GM18873 (cell line): Measurements from ENCODE around the gene ID2.

Source experiments
- ATAC-seq: cut with Tn5 transposase; IDR thresholded peaks from one replicate; pipeline ENCODE4 v1.9.1; 2021; ENCODE audit warnings: mild to moderate bottlenecking, moderate library complexity, moderate number of reproducible peaks; ENCODE audit not compliant: unreplicated experiment, low FRiP score

ID2 gene

DNA sequence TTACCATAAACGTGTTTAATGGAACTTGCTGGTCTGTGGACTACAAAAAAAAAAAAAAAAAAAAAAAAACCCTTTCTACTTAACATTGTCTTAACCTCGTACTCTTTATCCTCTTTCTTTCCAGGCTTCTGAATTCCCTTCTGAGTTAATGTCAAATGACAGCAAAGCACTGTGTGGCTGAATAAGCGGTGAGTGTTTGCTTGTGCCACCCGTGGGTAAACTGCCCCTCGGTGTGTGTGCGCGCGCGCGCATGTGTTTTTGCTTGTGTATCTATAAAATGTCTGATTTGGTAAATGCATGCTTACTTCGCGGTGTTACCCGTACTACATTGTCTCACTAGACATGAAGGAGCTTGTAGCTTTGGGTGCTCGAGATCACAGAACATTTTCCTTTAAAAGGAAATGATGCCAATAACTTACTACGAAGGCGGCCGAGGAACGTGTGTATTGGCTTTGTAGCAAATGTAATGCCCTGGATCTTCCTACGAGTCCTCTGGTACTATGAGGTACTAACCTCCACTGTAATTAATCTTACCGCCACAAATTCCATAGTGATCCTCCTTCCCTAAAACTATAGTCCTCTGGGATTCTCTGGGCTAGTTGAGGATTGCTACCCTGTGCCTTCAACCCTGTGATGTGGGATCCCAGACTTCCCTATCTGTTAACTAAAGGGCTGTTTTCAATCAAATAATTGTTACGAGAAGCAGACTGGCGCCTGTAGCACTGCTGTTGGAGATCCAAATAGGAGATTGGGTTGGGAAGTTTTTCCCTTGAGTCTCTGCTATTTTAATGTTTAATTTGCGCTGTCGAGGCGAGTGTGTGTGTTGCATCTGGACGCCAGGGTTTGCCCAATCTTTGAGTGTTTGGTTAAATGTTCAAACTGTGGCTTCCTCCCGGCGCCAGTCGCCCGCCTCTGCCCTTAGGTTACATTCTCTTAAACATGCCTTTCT is 1.1 kb downstream of the ID2 start:
- no peak for ATAC-seq

DNA sequence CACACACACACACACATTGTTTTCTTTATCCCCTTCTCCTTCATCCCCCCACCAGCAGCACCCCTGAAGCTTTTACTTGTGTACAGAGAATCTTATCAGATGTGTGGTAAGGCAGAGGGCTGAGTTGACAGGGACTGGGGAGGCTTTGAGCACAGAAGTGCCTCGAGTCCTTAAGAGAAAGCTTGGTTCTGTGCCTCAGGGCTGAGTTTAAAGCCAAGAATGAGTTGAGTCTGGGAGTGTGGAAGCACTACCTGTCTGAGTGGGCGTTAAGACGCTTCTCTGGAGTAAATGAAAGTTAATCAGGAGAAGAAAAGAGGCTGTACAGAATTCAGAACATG is 2.7 kb downstream of the ID2 start:
- no peak for ATAC-seq

DNA sequence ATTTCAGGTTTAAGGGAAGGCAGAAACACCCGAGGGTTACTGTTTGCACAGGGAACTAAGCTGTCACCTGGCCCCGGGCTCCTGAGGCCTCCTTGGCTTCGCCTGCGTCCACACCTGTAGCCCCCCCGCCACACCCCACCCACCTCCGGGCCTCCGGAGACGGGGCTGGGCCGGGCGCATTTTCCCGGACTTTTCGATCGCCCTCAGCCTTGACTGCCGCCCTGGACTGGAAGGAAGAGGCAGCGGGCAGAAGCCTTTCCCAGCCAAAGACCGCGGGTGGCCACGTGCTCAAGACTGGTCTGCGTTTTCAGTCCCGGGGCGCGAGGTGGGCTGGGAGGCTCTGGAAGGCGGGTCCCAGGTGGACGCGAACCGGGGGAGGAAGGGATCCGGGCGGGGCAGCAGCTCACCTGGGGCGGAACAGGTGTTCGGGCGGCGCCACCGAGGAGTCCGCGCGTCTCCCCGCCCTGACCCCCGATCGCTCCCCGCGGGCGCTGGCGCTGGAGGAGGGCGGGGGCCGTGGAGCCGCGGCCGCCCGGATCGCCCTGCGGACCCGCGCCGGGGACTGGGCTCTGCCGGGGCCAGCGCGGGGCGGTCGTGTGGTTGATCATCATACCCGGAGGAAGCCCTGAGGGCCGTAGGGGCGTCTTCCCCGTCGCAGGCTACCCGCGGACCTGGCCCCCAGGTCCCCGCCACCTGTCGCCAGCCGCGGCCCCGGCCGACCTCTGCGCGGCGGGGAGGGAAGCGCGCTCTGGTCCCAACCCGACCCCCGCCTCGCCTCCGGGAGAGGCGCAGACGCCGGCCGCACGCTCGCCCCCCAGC is 3.2 kb downstream of the ID2 start:
- no peak for ATAC-seq

DNA sequence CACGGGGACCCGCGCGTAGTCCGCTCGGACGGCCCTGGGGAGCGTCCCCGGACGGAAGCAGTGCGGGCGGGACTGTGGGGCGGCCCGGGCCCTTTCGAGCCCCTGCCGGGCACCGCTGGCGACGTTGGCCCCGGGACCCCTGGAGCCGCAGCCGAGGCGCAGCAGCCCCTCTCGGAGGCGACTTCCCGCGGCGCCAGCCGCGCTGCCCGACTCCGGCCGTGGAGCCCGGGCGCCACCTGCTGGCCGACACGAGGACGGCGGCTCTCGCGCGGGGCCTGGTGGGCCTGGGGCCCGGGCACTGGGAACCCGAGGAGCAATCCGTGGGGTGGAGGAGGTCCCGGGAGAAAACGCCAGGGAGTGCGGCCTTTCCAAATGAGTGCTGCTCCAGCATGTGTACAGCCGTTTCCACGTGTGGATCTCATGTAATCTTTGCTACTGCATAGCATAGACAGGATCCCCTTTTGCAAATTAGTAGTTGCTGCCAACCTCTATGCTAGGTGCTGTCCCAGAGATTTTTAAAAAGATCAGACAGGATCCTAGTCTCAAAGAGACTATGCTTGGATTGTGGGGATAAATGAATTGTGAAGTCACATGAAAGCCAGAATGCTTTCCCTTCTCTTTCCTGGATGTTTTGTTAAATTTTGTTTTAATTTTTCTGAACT is 4.0 kb downstream of the ID2 start:
- ATAC-seq = no peak

DNA sequence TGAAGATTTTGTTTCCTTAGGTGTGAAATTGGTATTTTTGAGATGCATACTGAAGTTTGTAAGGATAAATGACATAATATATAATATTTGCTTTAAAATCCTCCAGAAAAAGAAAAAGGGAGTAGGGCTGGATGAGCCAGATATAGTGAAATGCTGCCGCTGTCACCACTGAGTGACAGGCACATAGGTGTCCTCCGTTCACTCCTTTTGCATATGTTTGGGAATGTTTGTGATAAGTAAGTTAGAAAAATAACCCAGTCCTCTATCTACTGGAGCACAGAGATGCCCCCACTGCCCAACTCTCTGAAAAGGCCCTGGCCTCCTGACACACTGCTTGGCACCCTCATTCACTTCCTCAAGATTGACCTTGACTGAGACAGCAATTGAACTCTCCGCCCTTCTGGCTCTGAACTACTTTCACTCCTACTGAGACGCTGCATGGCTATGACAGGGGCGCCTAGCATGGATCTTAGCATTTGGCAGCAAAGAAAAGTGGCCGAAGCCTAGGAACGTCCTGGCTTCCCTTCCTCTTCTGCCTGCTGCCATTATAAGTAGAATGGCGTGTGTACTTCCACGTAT is 10.1 kb downstream of the ID2 start:
- ATAC-seq = no peak

DNA sequence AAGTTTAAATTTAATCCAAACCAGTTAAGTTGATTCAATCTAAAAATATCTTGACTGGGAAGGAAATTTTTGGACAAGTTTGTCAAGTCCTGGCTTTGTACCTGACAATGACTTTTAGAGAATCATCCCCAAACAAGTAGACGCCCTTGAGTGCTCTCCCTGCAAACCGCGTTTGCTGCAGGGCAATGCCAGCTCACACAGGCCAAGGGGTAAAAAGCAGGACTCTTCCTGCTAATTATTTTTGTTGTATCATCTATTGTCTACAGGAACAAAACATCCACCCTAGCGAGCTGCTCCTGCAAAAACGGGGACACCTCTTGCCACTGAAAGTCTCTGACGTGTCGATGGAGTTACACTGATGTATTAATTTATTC is 10.9 kb downstream of the ID2 start:
- no peak for ATAC-seq

DNA sequence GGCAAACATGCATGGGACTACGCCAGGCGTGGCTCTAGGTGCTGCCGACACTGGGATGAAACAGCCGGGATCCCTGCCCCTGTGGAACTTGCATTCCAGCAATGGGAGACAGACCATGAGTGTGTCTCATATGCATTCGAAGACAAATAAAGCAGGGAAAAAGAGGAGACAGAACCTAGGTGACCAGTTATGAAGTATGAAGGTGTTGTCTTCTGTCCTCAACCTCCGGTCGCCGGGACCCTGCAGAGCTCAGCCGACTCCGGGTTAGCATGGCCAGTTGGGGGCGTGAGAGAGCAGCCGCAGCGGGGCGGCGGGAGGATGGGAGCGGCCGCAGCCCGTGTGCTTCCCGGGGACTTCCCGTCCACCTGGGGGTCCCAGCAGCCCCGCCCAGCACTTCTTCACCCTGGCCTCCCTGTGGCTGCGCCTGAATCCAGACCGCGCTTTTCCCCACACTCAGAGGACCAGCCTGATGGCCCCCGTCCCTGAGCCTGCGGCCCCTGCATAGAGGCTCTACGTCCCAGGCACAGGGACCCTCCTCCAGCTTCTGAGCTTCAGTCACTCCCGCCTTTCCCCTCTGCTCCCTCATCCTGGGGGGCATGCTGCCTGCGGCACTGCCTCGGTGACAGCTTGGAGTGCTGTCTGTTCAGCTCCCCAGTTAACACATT is 11.4 kb downstream of the ID2 start:
- no peak for ATAC-seq

DNA sequence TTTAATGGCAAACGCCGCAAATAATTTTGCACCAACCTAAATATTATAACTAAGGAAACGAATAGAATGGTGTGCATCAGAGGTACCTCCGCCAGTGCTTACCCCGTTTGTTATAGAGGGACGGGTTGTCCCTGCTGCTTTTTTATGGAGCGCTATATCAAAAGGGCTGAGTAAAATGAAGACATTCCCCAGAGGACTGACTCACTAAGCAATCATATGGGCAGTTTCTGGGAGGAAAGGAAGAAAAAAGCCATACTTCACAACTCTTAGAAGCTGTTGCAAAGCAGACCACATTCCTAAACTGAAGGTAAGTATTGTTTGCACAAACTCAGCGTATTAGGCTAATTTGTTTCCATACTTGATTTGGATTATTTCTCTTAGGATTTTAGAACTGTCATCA is 12.9 kb downstream of the ID2 start:
- no peak for ATAC-seq

DNA sequence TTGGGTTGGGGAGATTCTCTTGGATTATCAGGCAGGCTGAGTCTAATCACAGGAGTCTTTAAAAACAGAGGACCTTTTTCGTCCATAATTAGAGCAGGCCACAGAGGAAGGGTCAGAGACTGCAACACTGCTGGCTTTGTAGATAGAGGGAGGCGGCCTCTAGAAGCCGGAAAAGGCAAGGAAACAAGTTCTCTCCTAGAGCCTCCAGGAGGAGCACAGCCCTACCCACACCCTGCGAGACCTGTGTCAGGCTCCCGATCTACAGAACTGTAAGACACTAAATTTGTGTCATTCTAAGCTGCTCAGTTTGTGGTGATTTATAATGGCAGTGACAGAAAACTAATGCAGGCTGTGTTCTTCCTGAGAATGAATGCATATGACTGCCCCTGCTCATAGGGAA is 15.3 kb downstream of the ID2 start:
- no peak for ATAC-seq

DNA sequence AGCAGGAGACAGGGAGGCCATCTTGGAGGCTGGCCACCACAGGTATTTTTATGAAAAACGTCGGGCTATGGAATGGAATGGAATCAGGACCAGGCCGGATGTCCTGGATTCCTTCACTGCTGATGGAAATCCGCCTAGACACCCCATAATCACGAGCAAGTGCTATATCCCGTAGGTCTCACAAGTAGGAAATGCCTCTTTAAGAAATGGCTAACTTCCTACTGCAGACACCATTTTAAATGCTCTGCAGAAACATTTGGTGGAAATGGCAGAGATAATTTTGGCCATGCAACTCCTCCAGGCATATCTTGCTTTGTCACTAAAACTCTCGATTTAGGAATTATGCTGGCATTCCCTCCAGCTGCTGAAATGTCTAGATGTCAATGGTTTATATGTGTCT is 18.0 kb downstream of the ID2 start:
- ATAC-seq = no peak

DNA sequence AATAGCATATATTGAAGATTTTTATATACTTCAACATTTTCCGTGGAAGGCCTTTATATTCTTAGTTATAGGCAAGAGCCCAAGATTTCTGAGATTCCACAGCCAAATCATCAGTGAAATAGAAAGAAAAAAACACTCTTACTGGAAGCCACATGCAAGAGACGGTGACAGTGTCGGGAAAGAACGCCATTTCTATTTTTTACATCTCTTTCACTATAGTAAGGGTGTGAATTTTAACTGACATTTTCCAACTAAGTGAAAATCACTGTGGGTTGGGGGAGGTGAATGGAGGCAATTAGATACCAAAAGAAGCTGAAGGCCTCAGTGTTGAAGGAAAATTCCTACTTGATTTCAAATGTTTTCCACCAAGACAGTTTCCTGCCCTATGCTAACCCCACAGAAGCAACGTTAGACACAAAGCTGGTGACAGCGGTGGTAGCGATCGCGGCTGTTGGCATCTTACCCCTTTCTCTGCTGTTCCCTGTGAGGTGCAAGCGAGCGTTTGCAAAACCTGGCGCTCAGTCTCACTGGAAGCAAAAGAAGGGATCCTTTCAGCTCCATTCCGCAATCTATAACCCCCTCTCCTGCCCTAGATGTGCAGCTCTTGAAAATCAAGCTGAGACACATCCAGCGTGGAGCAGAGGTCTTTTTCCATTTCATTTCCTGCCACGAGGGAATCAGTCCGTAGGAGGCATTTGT is 20.0 kb downstream of the ID2 start:
- no peak for ATAC-seq

DNA sequence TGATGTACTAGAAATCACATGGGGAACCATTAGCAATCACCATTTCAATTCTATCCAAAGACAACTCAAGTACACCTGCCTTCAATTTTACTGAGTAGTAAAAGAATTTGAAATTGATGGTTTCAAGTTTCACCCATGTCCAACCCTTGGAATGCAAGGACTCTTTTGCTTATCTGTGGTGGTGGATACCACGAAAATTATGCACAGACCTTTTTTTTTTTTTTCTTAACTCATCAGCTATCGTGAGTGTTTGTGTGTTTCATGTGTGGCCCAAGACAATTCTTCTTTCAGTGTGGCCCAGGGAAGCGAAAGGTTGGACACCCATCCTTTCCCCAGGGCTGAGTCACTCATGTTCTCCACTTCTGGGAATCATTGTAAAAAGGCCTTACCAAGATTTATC is 23.1 kb downstream of the ID2 start:
- ATAC-seq = no peak

DNA sequence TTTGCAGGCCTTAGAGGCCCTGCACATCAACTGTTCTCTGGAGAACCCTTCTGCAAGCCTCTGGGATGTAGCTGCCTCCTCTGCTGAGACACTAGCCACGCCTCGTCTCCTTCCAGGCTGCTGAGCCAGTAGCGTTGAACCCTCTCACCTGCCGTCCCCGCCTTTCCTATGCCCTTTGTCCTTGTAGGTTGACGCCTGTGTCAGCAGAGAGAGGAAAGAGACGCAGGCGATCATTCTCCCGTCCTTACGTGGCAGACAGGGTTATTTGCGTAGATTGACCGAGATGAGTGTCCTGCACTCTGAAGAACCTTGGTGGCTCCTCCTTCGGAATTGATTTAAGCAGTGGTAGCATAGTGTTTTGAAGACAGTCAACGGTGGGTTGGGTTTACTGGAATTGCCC is 27.8 kb downstream of the ID2 start:
- no peak for ATAC-seq

DNA sequence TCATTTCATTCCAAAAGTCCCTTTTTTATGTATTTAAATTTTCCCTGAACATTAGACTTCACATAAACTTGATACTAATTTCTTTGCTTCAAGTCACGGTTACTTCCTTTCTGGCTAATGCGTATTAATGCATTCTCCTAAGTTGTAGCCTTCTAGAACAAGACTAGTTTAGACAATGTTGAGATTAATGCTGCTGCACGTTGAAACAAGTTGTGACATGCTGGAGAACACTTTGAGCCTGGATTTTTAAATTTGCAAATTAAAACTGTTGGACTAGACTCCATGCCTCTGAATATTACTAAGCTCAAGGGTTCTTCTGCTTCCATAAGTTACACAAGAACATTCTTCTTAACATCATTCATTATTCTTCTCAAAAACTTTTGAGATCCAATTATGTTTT is 29.1 kb downstream of the ID2 start:
- no peak for ATAC-seq

DNA sequence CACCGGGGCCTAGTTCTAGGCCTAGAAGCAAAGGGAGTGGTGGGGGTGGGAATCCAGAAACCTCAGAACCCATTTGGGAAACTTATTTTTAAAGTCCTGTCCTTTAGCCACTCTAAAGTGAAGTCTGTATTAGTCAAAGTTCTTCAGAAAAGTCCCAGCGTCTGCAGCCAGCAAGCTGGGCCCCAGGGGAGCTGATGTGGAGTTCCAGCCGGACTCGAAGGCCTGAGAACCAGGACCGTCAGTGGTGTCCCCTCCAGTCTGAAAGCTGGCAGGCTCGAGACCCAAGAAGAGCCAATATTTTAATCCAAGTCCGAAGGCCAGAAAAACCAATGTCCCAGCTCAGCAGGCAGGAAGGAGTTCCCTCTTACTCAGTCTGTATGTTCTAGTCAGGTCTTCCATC is 32.4 kb downstream of the ID2 start:
- no peak for ATAC-seq

DNA sequence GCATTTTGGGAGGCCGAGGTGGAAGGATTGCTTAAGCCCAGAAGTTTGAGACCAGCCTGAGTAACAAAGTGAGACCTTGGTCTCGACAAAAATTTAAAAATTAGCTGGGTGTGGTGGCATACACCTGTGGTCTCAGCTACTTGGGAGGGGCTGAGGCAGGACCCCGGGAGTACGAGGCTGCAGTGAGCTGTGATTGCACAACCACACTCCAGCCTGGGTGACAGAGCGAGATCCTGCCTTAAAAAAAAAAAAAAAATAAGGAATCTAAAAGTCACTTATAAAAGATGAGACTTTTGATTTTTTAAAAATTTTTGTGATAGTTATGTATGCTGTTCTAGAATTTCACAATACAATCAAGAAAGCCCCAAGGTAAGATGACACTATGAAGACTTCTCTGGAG is 33.1 kb downstream of the ID2 start:
- no peak for ATAC-seq

DNA sequence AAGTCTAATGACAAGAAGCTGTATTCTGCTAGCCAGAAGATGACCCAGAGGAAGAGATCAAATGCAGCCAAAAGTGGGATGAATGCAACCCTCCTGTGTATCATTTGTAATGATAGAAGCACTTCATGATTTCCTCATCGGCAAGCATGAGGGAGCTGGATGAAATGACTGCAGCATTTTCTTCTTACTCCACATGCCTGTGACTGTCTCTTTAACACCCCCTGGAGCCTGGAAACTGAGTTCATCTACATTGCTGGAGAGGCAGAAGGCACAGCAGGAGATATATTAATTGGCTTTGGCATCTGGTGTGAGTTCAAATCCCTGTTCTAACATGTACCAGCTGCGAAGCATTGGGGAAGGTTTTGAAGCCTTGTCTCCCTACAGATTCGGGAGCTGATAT is 37.7 kb downstream of the ID2 start:
- ATAC-seq = no peak

DNA sequence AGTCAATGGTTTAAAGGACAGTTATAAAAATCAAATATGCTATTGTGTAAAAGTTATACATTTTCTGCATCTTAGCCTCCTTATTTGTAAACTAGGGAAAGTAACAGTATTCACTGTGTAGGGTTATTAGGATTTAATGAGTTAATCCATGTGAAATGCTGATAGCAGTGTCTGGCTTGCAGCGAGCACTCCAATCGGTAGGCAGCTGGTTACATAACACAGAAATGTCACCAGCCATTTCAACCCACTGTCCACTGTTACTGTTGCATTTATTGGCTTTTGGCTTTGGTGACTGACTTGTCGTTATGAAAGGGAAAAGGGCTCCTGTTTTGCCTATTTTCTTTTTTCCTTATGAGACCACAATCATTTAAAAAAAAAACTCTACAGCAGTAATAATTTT is 38.9 kb downstream of the ID2 start:
- no peak for ATAC-seq

DNA sequence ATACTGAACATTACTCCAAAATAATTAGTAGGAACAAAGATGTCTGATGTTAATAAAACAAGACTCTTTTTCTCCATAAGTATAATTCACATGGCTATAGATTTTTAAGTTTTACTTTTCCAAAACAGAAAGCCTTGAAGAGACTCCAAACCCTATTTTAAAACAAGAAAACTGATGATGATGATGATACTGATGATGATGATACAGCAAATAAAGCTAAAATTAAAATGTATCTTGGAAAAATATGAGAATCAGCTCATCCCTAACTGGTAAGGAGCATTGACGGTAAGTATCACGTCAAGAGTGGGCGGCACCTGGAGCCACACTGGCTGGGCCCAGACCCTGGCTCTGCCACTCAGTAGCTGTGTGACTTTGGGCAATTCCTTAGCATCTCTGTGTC is 39.6 kb downstream of the ID2 start:
- no peak for ATAC-seq

DNA sequence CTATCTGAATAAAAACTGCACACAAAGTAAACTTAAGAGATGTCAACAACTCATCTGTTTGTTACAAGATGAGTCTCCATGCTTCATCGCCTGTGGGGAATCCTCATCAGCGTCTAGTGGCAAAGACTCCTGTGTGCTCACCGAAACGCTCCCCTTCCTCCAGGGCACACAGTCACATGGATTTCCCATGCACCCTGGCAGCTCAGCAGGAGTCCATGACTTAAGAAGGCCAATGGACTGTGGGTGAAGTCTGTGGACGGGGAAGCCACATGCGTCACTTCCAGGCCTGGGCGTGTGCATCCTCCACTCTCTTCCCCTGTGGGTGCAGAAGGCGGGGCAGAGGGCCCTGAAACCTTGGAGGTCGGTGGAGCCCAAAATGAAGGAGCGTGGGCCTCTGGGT is 41.1 kb downstream of the ID2 start:
- ATAC-seq = no peak
